H9 (cell line): ENCODE measurements around the gene CACNA1D. TPM values are rescaled to one million over a fixed set of nuclear protein-coding genes. Genes with fewer than 3 reads are reported as not detected.

Source experiments
- DNase-seq: peaks from one replicate; pipeline ENCODE4 v3.0.0-alpha.2; 2017
- H2AFZ ChIP-seq: one replicate; pipeline ENCODE4 v1.6.1; 2013; ENCODE audit warnings: mild to moderate bottlenecking, low read length, control low read depth, moderate library complexity
- H2AK5ac ChIP-seq: 2 replicates; pipeline ENCODE4 v1.6.1; 2013; ENCODE audit warnings: low read length, control low read depth, mixed read lengths; ENCODE audit not compliant: insufficient read length
- H2BK120ac ChIP-seq: one replicate; pipeline ENCODE4 v1.6.1; 2013; ENCODE audit warnings: low read depth, mild to moderate bottlenecking, low read length, control low read depth, inconsistent platforms; ENCODE audit not compliant: poor library complexity, severe bottlenecking
- H2BK12ac ChIP-seq: 2 replicates; pipeline ENCODE4 v1.6.1; 2013; ENCODE audit warnings: low read length, control low read depth, mixed read lengths, low read depth; ENCODE audit not compliant: insufficient read length
- H2BK15ac ChIP-seq: 2 replicates; pipeline ENCODE4 v1.6.1; 2013; ENCODE audit warnings: low read depth, low read length, control low read depth
- H2BK20ac ChIP-seq: one replicate; pipeline ENCODE4 v1.6.1; 2013; ENCODE audit warnings: low read depth, mild to moderate bottlenecking, low read length, control low read depth, inconsistent platforms; ENCODE audit not compliant: poor library complexity, severe bottlenecking
- H2BK5ac ChIP-seq: 2 replicates; pipeline ENCODE4 v1.6.1; 2013; ENCODE audit warnings: low read length, control low read depth, mixed read lengths; ENCODE audit not compliant: insufficient read length
- H3K14ac ChIP-seq: 2 replicates; pipeline ENCODE4 v1.6.1; 2013; ENCODE audit warnings: low read length, control low read depth; ENCODE audit not compliant: insufficient read depth
- H3K18ac ChIP-seq: 2 replicates; pipeline ENCODE4 v1.6.1; 2013; ENCODE audit warnings: low read depth, mild to moderate bottlenecking, mixed read lengths, low read length, control low read depth; ENCODE audit not compliant: insufficient read length
- H3K23ac ChIP-seq: 2 replicates; pipeline ENCODE4 v1.6.1; 2013; ENCODE audit warnings: low read length, control low read depth, mixed read lengths, low read depth; ENCODE audit not compliant: insufficient read length
- H3K23me2 ChIP-seq: 2 replicates; pipeline ENCODE4 v1.6.1; 2013; ENCODE audit warnings: low read depth, mild to moderate bottlenecking, mixed read lengths, low read length, control low read depth; ENCODE audit not compliant: insufficient read length, poor library complexity, severe bottlenecking
- H3K27ac ChIP-seq: 2 replicates; pipeline ENCODE4 v1.5.1; 2013; ENCODE audit warnings: low read length, control low read depth, mixed read lengths, low read depth; ENCODE audit not compliant: insufficient read length
- H3K27me3 ChIP-seq: 2 replicates; pipeline ENCODE4 v1.6.1; 2013; ENCODE audit warnings: low read length, control low read depth, inconsistent platforms; ENCODE audit not compliant: insufficient read depth
- H3K4ac ChIP-seq: 2 replicates; pipeline ENCODE4 v1.6.1; 2013; ENCODE audit warnings: low read depth, mild to moderate bottlenecking, control low read depth, inconsistent platforms, low read length, moderate library complexity
- H3K4me1 ChIP-seq: 2 replicates; pipeline ENCODE4 v1.6.1; 2013; ENCODE audit warnings: low read length, control low read depth, inconsistent platforms; ENCODE audit not compliant: insufficient read depth
- H3K4me2 ChIP-seq: 2 replicates; pipeline ENCODE4 v1.6.1; 2013; ENCODE audit warnings: low read length, control low read depth, mixed read lengths; ENCODE audit not compliant: insufficient read length, insufficient read depth
- H3K56ac ChIP-seq: 2 replicates; pipeline ENCODE4 v1.6.1; 2013; ENCODE audit warnings: low read depth, mild to moderate bottlenecking, mixed read lengths, low read length, control low read depth; ENCODE audit not compliant: insufficient read length
- H3K79me1 ChIP-seq: 2 replicates; pipeline ENCODE4 v1.6.1; 2013; ENCODE audit warnings: low read depth, mild to moderate bottlenecking, moderate library complexity, low read length, control low read depth, inconsistent platforms; ENCODE audit not compliant: insufficient read depth, poor library complexity, severe bottlenecking
- H3K79me2 ChIP-seq: 2 replicates; pipeline ENCODE4 v1.6.1; 2013; ENCODE audit warnings: low read length, control low read depth, inconsistent platforms; ENCODE audit not compliant: insufficient read depth
- H3K9ac ChIP-seq: 2 replicates; pipeline ENCODE4 v1.6.1; 2013; ENCODE audit warnings: low read length, control low read depth, mixed read lengths; ENCODE audit not compliant: insufficient read length; ENCODE audit errors: extremely low read depth
- H3K9me3 ChIP-seq: one replicate; pipeline ENCODE4 v1.6.1; 2013; ENCODE audit warnings: low read depth, low read length, inconsistent platforms; ENCODE audit not compliant: control insufficient read depth
- H3T11ph ChIP-seq: one replicate; pipeline ENCODE4 v1.6.1; 2013; ENCODE audit warnings: mild to moderate bottlenecking, low read length, control low read depth, inconsistent platforms
- H4K20me1 ChIP-seq: one replicate; pipeline ENCODE4 v1.6.1; 2013; ENCODE audit not compliant: control insufficient read depth, insufficient read length, insufficient read depth
- H4K5ac ChIP-seq: 2 replicates; pipeline ENCODE4 v1.6.1; 2013; ENCODE audit warnings: low read depth, mild to moderate bottlenecking, mixed read lengths, low read length, control low read depth; ENCODE audit not compliant: insufficient read length
- H4K8ac ChIP-seq: replicated peaks from 2 replicates; pipeline ENCODE4 v1.6.1; 2013; ENCODE audit warnings: low read length, control low read depth, mixed read lengths, low read depth; ENCODE audit not compliant: insufficient read length
- H4K91ac ChIP-seq: 2 replicates; pipeline ENCODE4 v1.6.1; 2013; ENCODE audit warnings: low read depth, mild to moderate bottlenecking, moderate library complexity, mixed read lengths, low read length, control low read depth; ENCODE audit not compliant: insufficient read length
- H3K27ac Mint-ChIP-seq, 3 experiments: 2 replicates in 2 of 3; 3 replicates in 1 of 3; pipeline ENCODE4 v1.8.0; 2020 to 2021; ENCODE audit warnings: mixed read lengths in 3 of 3, mild to moderate bottlenecking in 1 of 3, moderate library complexity in 1 of 3
- H3K27me3 Mint-ChIP-seq: 2 replicates; pipeline ENCODE4 v1.8.0; 2021; ENCODE audit warnings: low read depth, mild to moderate bottlenecking, moderate library complexity, mixed read lengths
- H3K36me3 Mint-ChIP-seq, 3 experiments: 2 replicates in 2 of 3; 3 replicates in 1 of 3; pipeline ENCODE4 v1.8.0; 2020 to 2021; ENCODE audit warnings: low read depth in 3 of 3, mixed read lengths in 3 of 3; ENCODE audit not compliant: insufficient read depth in 1 of 3
- H3K4me1 Mint-ChIP-seq, 2 experiments: 2 replicates each; pipeline ENCODE4 v1.8.0; 2020; ENCODE audit warnings: mixed read lengths in 2 of 2
- H3K4me3 Mint-ChIP-seq, 2 experiments: 2 replicates in 1 of 2; 3 replicates in 1 of 2; pipeline ENCODE4 v1.8.0; 2020 to 2021; ENCODE audit warnings: mild to moderate bottlenecking in 2 of 2, mixed read lengths in 2 of 2, moderate library complexity in 1 of 2
- H3K9me3 Mint-ChIP-seq, 2 experiments: 2 replicates in 1 of 2; 3 replicates in 1 of 2; pipeline ENCODE4 v1.8.0; 2020; ENCODE audit warnings: mild to moderate bottlenecking in 2 of 2, mixed read lengths in 2 of 2, moderate library complexity in 1 of 2
- WGBS: extraction: QIAGEN DNeasy Blood & Tissue Kit; methylation state at CpG from one replicate; pipeline ENCODE4 v1.1.7; 2013; ENCODE audit warnings: missing lambda C conversion rate, low lambda C conversion rate, mixed read lengths; ENCODE audit not compliant: insufficient read length; ENCODE audit errors: extremely low coverage; 5-methylcytosine and 5-hydroxymethylcytosine counted together
- total RNA-seq: library from RNA; stranded (reverse); gene quantifications from 2 replicates; pipeline ENCODE4 v1.2.1, GENCODE V29; 2021
- TF ChIP-seq, protein P1 (sequence below): fragments of 200-600 bp; sonication (generic); conservative IDR thresholded peaks from 3 replicates; pipeline ENCODE4 v1.8.0; 2021; ENCODE audit warnings: antibody characterized with exemption, mild to moderate bottlenecking

The CACNA1D gene
- total RNA-seq, 1 experiment from 2014 or later: 3.5 TPM

GRCh38 chr3:53725387-53725995 lies 231.1 kb downstream of the CACNA1D start:
- H3K36me3 Mint-ChIP-seq: no peaks in the 10 kb centered on the region; a peak in 1 of 7 replicates
- Histone ChIP-seq H3K9me3 (no peaks in the 10 kb centered on the region), H3K4me1 (no peaks in the 10 kb centered on the region), H4K5ac (no peak overlapping the region), H2AK5ac (no peak overlapping the region), H3K27ac (no peak overlapping the region), H3K23me2 (no peaks in the 10 kb centered on the region), H2BK12ac (no peak overlapping the region), H3K79me1 (no peaks in the 10 kb centered on the region), H3K56ac (no peak overlapping the region), H3K9ac (no peak overlapping the region), H3K23ac (no peak overlapping the region), H2BK120ac (no peak overlapping the region), H4K91ac (no peak overlapping the region), H2BK5ac (no peak overlapping the region), H3K79me2 (no peaks in the 10 kb centered on the region), H2AFZ (no peak overlapping the region), H3K18ac (no peak overlapping the region), H3K4me2 (no peak overlapping the region), H3T11ph (no peak overlapping the region), H2BK15ac (no peak overlapping the region), H3K27me3 (no peaks in the 10 kb centered on the region), H3K4ac (no peak overlapping the region), H4K20me1 (no peaks in the 10 kb centered on the region), H4K8ac (no peak overlapping the region), H2BK20ac (no peak overlapping the region), H3K14ac (no peak overlapping the region)
- TF ChIP-seq, protein P1, sequence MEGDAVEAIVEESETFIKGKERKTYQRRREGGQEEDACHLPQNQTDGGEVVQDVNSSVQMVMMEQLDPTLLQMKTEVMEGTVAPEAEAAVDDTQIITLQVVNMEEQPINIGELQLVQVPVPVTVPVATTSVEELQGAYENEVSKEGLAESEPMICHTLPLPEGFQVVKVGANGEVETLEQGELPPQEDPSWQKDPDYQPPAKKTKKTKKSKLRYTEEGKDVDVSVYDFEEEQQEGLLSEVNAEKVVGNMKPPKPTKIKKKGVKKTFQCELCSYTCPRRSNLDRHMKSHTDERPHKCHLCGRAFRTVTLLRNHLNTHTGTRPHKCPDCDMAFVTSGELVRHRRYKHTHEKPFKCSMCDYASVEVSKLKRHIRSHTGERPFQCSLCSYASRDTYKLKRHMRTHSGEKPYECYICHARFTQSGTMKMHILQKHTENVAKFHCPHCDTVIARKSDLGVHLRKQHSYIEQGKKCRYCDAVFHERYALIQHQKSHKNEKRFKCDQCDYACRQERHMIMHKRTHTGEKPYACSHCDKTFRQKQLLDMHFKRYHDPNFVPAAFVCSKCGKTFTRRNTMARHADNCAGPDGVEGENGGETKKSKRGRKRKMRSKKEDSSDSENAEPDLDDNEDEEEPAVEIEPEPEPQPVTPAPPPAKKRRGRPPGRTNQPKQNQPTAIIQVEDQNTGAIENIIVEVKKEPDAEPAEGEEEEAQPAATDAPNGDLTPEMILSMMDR: no peak
- H3K27me3 Mint-ChIP-seq: peaks cover 2% of the 10 kb centered on the region; the same call in 1 of the 2 replicates
- no peaks in the 10 kb centered on the region for H3K9me3 Mint-ChIP-seq
- no peak for DNase-seq
- no peak overlapping the region for H3K4me3 Mint-ChIP-seq
- no peak overlapping the region for H3K27ac Mint-ChIP-seq
- WGBS: no CpG with 5 or more reads among the region's 5 CpGs
- H3K4me1 Mint-ChIP-seq: peaks cover 0 to 2% of the 10 kb centered on the region in 2 experiments; a peak in 1 of 4 replicates
